Uterus (tissue), 4 donors: ENCODE data around the gene SLC25A22. TPM values are rescaled to one million over a fixed set of nuclear protein-coding genes. Genes with fewer than 3 reads are reported as not detected.
A peak's percentile ranks its signal among the peaks of the same experiment; 100 is the strongest.

Source experiments
- DNase-seq, 2 donors: peaks; one replicate each; pipeline ENCODE4 v3.0.0-alpha.2; 2019 to 2020
- H3K27ac ChIP-seq, 2 donors: fragments of 200-600 bp; sonication (generic); 1 replicate in 1 of 2; 2 replicates in 1 of 2; pipeline ENCODE4 v1.5.1; 2016 to 2018
- H3K27me3 ChIP-seq, 2 donors: fragments of 200-600 bp; sonication (generic); one replicate each; pipeline ENCODE4 v1.5.1; 2018 to 2019; ENCODE audit warnings: control low read depth in 1 of 2
- H3K36me3 ChIP-seq, 2 donors: fragments of 200-600 bp; sonication (generic); one replicate each; pipeline ENCODE4 v1.5.1; 2019; ENCODE audit warnings: control low read depth in 1 of 2
- H3K4me1 ChIP-seq, 2 donors: fragments of 200-600 bp; sonication (generic); one replicate each; pipeline ENCODE4 v1.5.1; 2018 to 2019; ENCODE audit warnings: control low read depth in 1 of 2
- H3K4me3 ChIP-seq, 2 donors: fragments of 200-600 bp; sonication (generic); 1 replicate in 1 of 2; 2 replicates in 1 of 2; pipeline ENCODE4 v1.5.1; 2018 to 2019; ENCODE audit warnings: mild to moderate bottlenecking in 1 of 2
- H3K9me3 ChIP-seq, 2 donors: fragments of 200-600 bp; sonication (generic); one replicate each; pipeline ENCODE4 v1.5.1; 2019; ENCODE audit warnings: control low read depth in 1 of 2
- POLR2A ChIP-seq, 2 donors: fragments of 450-650 bp; IDR thresholded peaks; one replicate each; pipeline ENCODE4 v1.6.1; 2016; ENCODE audit warnings: antibody characterized with exemption in 2 of 2, mild to moderate bottlenecking in 1 of 2, moderate library complexity in 1 of 2
- intact Hi-C: fragments of 100-400 bp; cut with DNase I; formaldehyde crosslinking; loops from one replicate; pipeline ENCODE4 v1.15.1; 2023; ENCODE audit warnings: low total_unique reads
- total RNA-seq, 4 donors: library from RNA; depleted of rRNA in 3 of 4; stranded (reverse); fragments of >200 nt in 3 of 4; gene quantifications; one replicate each; pipeline versions ENCODE4 v1.1.0 to v1.2.4, GENCODE V29; 2014 to 2023
- TF ChIP-seq, protein P1 (sequence below), 4 experiments: fragments of 200-600 bp in 2 of 4; fragments of 450-650 bp in 2 of 4; sonication (generic) in 2 of 4; IDR thresholded peaks; one replicate each; pipeline ENCODE4 v1.5.1; 2016 to 2019; ENCODE audit warnings: antibody characterized with exemption in 4 of 4, mild to moderate bottlenecking in 2 of 4, moderate library complexity in 1 of 4
- donor health status: DM: yes; HTN: yes; CAD: no.

SLC25A22 gene
- total RNA-seq, 4 donors from 2014 or later = 0.29 to 20.8 (median 5.4) TPM

DNA sequence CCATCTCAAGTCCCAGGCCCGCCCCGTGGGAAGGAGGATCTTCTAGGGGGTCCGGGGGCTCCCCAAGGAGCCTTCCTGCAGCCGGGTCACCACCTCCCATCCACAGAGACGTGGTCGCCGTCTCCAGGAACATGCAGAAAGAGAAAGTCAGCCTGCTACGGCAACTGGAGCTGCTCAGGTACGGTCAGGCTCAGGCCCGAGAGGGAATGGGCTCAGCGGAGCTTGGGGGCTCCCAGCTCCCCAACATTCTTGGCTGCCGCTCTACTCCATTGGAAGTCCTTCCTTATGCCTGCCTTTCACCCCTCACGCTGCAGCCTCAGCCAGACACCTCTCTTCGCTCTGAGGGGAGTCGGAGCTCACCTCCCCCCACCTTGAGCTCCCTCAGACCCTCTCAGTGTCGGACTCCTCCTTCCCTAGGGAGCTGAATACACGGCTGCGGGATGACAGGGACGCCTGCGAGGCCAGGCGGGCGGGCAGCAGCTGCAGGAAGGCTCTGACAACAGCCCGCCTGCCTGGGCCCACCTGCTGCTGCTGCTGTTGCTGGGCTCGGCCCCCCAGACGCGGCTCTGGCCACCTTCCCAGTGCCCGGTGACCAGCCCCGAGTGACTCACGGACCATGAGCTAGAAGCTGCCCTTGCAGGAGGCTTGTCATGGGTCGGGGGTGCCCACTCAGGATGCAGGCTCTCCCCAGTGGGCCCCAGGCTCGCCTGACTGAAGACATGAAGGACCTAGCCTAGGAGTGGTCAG lies 33.2 kb upstream of the SLC25A22 start:
- Histone ChIP-seq H3K27me3 (peaks cover 15 to 24% of the 10 kb centered on the region in 2 donors), H3K36me3 (no peaks in the 10 kb centered on the region), H3K9me3 (no peaks in the 10 kb centered on the region), H3K4me3 (no peak overlapping the region), H3K27ac (no peak overlapping the region), H3K4me1 (peaks cover 0 to 67% of the 10 kb centered on the region in 2 donors)
- intact Hi-C loops = no loop called here
- TF ChIP-seq, protein P1, sequence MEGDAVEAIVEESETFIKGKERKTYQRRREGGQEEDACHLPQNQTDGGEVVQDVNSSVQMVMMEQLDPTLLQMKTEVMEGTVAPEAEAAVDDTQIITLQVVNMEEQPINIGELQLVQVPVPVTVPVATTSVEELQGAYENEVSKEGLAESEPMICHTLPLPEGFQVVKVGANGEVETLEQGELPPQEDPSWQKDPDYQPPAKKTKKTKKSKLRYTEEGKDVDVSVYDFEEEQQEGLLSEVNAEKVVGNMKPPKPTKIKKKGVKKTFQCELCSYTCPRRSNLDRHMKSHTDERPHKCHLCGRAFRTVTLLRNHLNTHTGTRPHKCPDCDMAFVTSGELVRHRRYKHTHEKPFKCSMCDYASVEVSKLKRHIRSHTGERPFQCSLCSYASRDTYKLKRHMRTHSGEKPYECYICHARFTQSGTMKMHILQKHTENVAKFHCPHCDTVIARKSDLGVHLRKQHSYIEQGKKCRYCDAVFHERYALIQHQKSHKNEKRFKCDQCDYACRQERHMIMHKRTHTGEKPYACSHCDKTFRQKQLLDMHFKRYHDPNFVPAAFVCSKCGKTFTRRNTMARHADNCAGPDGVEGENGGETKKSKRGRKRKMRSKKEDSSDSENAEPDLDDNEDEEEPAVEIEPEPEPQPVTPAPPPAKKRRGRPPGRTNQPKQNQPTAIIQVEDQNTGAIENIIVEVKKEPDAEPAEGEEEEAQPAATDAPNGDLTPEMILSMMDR (IDR thresholded peaks at IDR 0.05) = no peak
- TF ChIP-seq POLR2A (IDR thresholded peaks at IDR 0.05) = no peak
- DNase-seq = no peak

DNA sequence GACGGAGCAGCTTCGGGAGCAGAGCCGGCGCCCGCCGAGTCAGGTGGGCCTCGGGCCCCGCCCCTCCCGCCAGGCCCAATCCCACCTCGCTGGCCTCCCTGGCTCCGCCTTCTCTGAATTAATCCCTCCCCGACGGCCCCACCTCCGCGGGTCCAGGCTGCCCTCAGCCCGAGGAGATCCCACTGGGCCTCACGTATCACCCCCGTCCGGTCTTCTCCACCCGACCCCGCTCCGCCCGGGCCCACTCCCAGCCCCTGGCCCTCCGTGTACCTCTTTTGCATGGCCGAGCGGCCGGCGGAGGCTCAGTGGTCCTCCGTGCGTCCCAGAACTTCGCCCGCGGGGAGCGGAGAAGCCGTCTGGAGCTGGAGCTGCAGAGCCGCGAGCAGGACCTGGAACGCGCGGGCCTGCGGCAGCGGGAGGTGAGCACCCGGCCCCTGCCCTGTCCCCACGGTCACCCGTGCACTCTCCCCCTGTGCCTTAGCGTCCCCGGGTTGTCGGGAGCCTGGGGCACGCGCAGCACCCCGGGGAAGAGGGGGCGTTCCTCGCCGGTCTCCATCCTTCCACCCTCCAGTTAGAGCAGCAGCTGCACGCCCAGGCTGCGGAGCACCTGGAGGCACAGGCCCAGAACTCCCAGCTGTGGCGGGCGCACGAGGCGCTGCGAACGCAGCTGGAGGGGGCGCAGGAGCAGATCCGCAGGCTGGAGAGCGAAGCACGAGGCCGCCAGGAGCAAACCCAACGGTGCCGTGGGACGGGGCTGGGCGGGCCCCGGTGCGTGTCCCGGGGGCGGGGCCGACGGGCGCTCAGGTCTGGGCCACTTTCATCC lies 32.4 kb upstream of the SLC25A22 start:
- peak; percentile 73 to 80 for DNase-seq
- Histone ChIP-seq H3K27ac (no peak overlapping the region), H3K4me1 (peaks cover 0 to 67% of the 10 kb centered on the region in 2 donors), H3K4me3 (peak overlapping the region; percentile 10 to 23), H3K36me3 (no peaks in the 10 kb centered on the region), H3K9me3 (no peaks in the 10 kb centered on the region), H3K27me3 (peaks cover 20 to 24% of the 10 kb centered on the region in 2 donors)
- intact Hi-C loops = no loop called here
- no peak for TF ChIP-seq POLR2A (IDR thresholded peaks at IDR 0.05)
- TF ChIP-seq, protein P1 (IDR thresholded peaks at IDR 0.05) = no peak

DNA sequence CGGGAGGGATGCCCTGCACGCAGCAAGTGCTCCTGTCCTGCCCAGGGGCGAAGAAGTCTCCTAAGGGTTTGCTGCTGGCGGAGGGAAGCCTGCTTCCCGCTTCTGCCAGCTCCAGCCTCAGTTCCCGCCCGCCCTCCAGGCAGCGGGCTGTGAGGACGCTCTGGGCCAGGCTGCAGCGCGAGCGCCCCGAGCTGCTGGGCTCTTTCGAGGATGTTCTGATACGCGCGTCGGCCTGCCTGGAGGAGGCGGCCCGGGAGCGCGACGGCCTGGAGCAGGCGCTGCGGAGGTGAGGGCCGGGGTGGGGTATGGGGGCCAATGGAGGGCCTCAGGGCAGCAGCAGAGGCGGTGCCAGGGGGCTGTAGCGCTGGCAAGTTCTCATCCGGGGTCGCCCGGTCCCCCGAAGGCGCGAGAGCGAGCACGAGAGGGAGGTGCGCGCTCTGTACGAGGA lies 31.8 kb upstream of the SLC25A22 start:
- H3K4me1 ChIP-seq = peaks cover 0 to 63% of the 10 kb centered on the region in 2 donors
- H3K9me3 ChIP-seq = no peaks in the 10 kb centered on the region
- H3K27me3 ChIP-seq = peaks cover 20 to 24% of the 10 kb centered on the region in 2 donors
- intact Hi-C loops = no loop called here
- H3K36me3 ChIP-seq = no peaks in the 10 kb centered on the region
- DNase-seq = no peak
- peak overlapping the region; percentile 10 to 23 for H3K4me3 ChIP-seq
- TF ChIP-seq POLR2A (IDR thresholded peaks at IDR 0.05) = no peak
- TF ChIP-seq, protein P1 (IDR thresholded peaks at IDR 0.05) = no peak
- peak overlapping the region in 1 of 2 donors; percentile 53 for H3K27ac ChIP-seq

DNA sequence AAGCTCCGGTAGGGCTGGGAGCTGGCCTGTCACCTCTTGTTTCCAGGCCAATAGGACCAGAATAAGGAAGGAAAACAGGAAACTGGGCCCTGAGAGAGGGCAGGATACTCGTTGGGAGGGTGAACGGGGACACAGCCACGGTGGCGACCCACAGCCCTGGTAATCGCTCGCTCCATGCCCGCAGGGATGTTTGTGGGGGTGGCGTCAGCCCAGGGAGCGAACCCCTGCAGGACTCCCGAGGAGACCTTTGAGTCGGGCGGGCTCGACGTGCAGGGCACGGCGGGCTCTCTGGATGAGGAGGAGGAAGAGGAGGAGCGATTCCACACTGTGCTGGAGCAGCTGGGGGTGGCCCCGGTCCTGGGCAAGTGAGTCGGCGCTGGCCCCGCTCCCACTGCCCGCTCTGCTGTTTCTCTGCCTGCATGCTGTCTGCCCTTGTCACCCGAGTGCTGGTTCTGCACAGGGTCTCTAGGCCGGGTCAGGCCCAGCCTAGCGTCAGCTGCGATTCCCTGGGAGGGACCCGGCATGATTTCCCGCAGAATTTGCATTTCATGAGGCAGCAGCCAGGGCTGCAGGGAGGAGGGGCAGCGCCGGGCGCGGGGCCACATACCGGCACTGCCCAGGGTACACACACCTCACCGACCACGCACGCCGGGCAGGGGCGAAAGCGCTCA lies 31.2 kb upstream of the SLC25A22 start:
- Histone ChIP-seq H3K27me3 (peaks cover 20 to 24% of the 10 kb centered on the region in 2 donors), H3K4me1 (peaks cover 0 to 57% of the 10 kb centered on the region in 2 donors), H3K27ac (peak overlapping the region; percentile 11 to 53), H3K9me3 (no peaks in the 10 kb centered on the region), H3K4me3 (peak overlapping the region in 1 of 2 donors; percentile 23), H3K36me3 (no peaks in the 10 kb centered on the region)
- TF ChIP-seq POLR2A (IDR thresholded peaks at IDR 0.05) = no peak
- TF ChIP-seq, protein P1 (IDR thresholded peaks at IDR 0.05) = no peak
- no peak for DNase-seq
- intact Hi-C loops = no loop called here
